Upper lobe of left lung (tissue), 4 donors: ENCODE results near the gene NHERF1.

Source experiments
- CTCF ChIP-seq, 6 experiments: fragments of 450-650 bp in 4 of 6; fragments of 200-600 bp in 2 of 6; sonication (generic) in 2 of 6; IDR thresholded peaks; one replicate each; pipeline ENCODE4 v1.5.1; 2016 to 2019; ENCODE audit warnings: antibody characterized with exemption in 6 of 6
- EP300 ChIP-seq, 4 donors: sonication (generic); formaldehyde crosslinking; IDR thresholded peaks; one replicate each; pipeline ENCODE4 v1.5.1; 2017; ENCODE audit warnings: antibody characterized with exemption in 4 of 4, control low read depth in 2 of 4
- POLR2A ChIP-seq, 4 donors: fragments of 450-650 bp; IDR thresholded peaks; one replicate each; pipeline ENCODE4 v1.5.1; 2016 to 2017; ENCODE audit warnings: antibody characterized with exemption in 4 of 4, mild to moderate bottlenecking in 2 of 4
- POLR2AphosphoS5 ChIP-seq, 2 donors: sonication (generic); formaldehyde crosslinking; IDR thresholded peaks; one replicate each; pipeline ENCODE4 v1.5.1; 2017; ENCODE audit warnings: antibody characterized with exemption in 2 of 2

DNA sequence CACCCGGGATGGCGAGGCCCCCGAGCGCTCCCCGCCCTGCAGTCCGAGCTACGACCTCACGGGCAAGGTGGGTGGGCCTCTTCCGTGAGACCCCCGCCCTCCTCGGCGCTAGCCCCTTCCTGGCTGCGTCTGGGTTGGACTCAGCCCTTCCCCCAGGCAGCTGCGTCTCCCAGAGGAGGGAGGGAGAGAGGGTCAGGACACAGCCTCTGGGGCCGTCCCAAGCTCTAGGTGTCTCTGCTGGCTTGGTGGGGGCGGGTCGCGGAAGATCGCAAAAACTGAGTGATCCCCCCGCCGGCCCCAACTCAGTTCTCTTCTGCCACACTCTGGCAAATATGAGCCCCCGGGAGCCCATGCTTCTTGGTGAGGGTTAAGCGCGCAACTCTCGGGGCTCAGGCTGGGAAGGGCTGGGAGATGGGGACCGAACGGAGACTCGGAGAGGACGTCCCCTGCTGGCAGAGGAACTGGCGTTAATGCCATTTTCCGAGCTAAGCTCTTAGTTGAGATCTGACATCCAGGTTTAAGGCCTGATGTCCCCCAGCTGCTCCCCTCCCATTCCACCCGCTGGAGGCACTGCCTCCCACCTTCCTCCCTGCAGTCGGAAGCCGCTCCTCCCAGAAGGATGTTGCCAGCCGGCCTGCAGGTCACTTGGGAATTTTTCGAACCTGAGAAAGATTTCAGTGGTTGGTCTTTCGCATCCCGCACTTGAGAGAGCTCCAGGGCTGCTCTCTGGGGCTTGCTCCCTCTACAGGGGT is 11.0 kb upstream of the NHERF1 start:
- TF ChIP-seq CTCF (IDR thresholded peaks at IDR 0.05) (peak in 5 of 6 experiments; percentile 21 to 54 (median 46)), POLR2A (IDR thresholded peaks at IDR 0.05) (no peak), POLR2AphosphoS5 (IDR thresholded peaks at IDR 0.05) (no peak), EP300 (IDR thresholded peaks at IDR 0.05) (no peak)
